SK-N-MC (cell line): Measurements from ENCODE around the gene DLGAP1.

Experiments
- EZH2 ChIP-seq: fragments of 200-600 bp; sonication (generic); IDR thresholded peaks from one replicate; pipeline ENCODE4 v1.6.1; 2017; ENCODE audit warnings: antibody characterized with exemption
- POLR2AphosphoS5 ChIP-seq: IDR thresholded peaks from 2 replicates; pipeline ENCODE4 v1.6.1; 2012; ENCODE audit warnings: mild to moderate bottlenecking, low read depth, low read length, borderline replicate concordance

- TF ChIP-seq POLR2AphosphoS5 = no peak
- no peak for TF ChIP-seq EZH2
These were observed 658.7 kb downstream of the DLGAP1 start for GRCh38 chr18:3796434-3796833.
